GM12878 (cell line): Measurements from ENCODE around the gene MYCN.

Experiments
- BCL11A ChIP-seq: IDR thresholded peaks from 2 replicates; pipeline ENCODE4 v1.6.1; 2011; ENCODE audit warnings: low read depth, low read length
- CTCF ChIP-seq, 3 experiments: IDR thresholded peaks in 2 of 3; conservative IDR thresholded peaks in 1 of 3; 2 replicates each; pipeline ENCODE4 v1.5.1; 2011; ENCODE audit warnings: low read depth in 3 of 3, low read length in 3 of 3, mild to moderate bottlenecking in 3 of 3, control low read depth in 2 of 3, moderate library complexity in 2 of 3, inconsistent platforms in 1 of 3, mixed read lengths in 1 of 3; ENCODE audit not compliant: control insufficient read depth in 2 of 3, insufficient read depth in 1 of 3; ENCODE audit errors: extremely low read depth in 1 of 3
- E2F4 ChIP-seq: IDR thresholded peaks from 2 replicates; pipeline ENCODE4 v1.6.1; 2012; ENCODE audit warnings: low read depth, low read length, improper control_type of control experiment
- EP300 ChIP-seq, 2 experiments: fragments of 150-350 bp in 1 of 2; IDR thresholded peaks; 2 replicates each; pipeline ENCODE4 v1.6.1; 2011 to 2012; ENCODE audit warnings: low read depth in 2 of 2, low read length in 2 of 2, borderline replicate concordance in 1 of 2, improper control_type of control experiment in 1 of 2, inconsistent platforms in 1 of 2; ENCODE audit not compliant: control insufficient read depth in 1 of 2

DNA sequence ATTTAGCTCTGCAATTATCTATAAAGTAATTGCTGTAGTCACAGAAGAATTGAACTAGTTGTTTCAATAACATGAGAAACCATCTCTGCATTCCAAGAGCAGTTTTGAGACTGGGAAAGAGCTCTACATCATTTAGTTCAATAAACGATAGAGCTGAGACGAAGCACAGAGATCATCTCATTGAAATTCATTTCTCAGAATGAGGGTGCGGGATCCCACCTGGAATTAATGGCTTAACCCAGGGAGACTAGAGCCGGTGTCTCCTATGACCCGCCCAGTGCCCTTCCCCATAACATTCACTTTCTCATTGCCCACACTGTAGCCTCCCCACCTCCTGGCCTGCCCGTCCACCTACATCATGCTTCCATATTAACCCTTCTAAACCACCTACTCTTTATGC, 8.8 kb downstream of the MYCN start:
- no peak for TF ChIP-seq BCL11A
- TF ChIP-seq EP300 (IDR thresholded peaks at IDR 0.05; ENCODE audit: borderline replicate concordance in 1 of 2, control insufficient read depth in 1 of 2, low read depth in 2 of 2, low read length in 2 of 2) = no peak
- TF ChIP-seq CTCF (IDR thresholded peaks at IDR 0.05 in 2 of 3, conservative IDR thresholded peaks at IDR 0.05 in 1 of 3; ENCODE audit: control insufficient read depth in 2 of 3, extremely low read depth in 1 of 3, insufficient read depth in 1 of 3, low read depth in 3 of 3, low read length in 3 of 3) = no peak
- no peak for TF ChIP-seq E2F4
